ENCODE results near the gene NPAS3.

Gene NPAS3

DNA sequence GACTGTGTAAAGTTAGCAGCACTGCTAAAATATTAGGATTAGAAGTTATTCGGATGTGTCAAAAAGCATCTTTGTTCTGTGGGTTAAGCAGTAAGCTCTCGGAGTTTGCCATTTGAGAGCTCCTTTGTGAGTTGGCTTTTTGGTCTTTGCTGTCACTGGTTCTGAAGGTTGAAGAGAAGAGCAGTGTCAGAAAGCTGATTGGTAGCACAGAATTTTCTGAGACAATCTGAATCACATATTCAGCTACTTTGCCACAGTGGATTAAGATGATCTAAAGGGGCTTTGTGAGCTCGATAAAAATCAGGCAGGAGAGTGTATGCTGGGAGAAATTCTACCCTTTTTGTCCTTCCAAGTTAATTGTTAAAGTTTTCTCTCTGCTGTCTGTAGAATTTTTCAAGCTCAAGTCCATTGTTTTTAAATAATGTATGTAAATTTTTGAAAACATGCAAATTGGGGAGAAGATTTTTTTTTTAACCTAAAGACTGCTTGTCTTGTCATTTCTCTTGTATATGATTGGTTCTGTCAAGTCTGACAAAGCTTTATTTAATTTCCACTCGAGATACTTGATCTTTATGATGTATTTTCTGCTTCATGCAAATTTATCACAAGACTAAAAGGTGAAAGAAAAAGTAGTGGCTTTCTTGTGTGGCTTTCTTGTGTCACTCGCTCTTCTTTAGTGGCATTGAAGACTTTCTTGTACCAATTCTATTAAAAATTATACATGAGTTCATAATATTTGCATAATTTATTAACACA lies 704.9 kb downstream of the NPAS3 start:
- TF ChIP-seq, protein P1, sequence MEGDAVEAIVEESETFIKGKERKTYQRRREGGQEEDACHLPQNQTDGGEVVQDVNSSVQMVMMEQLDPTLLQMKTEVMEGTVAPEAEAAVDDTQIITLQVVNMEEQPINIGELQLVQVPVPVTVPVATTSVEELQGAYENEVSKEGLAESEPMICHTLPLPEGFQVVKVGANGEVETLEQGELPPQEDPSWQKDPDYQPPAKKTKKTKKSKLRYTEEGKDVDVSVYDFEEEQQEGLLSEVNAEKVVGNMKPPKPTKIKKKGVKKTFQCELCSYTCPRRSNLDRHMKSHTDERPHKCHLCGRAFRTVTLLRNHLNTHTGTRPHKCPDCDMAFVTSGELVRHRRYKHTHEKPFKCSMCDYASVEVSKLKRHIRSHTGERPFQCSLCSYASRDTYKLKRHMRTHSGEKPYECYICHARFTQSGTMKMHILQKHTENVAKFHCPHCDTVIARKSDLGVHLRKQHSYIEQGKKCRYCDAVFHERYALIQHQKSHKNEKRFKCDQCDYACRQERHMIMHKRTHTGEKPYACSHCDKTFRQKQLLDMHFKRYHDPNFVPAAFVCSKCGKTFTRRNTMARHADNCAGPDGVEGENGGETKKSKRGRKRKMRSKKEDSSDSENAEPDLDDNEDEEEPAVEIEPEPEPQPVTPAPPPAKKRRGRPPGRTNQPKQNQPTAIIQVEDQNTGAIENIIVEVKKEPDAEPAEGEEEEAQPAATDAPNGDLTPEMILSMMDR (conservative IDR thresholded peaks at IDR 0.05) = no peak
- no peak overlapping the region for H3K27ac ChIP-seq

DNA sequence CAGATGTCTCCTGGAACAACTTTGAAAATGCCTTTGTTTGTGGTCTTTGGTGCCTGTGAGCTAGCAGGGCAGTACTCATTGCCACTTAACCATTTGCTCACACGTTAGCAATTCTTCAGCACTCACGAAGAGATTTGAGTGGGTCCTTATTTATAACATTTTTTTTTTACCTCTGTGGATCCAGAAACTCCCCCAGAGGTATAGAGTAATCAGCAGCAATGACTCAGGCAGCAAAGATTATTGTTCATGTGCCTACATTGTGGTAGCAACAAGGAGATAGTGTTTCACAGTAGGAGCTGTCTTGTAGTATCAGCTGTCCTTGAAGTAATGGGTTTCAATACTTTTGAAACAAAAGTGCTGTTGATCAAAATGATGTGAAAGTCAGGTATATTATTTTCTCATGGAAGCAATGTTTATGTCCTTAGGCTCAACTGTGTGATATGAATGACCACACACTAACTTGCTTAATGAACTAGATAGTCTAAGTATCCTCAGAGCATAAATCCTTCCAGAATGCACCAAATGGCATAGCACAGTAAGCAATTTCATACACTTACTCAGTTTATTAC lies 708.1 kb downstream of the NPAS3 start:
- TF ChIP-seq, protein P1 (conservative IDR thresholded peaks at IDR 0.05) = no peak
- no peak overlapping the region for H3K27ac ChIP-seq

DNA sequence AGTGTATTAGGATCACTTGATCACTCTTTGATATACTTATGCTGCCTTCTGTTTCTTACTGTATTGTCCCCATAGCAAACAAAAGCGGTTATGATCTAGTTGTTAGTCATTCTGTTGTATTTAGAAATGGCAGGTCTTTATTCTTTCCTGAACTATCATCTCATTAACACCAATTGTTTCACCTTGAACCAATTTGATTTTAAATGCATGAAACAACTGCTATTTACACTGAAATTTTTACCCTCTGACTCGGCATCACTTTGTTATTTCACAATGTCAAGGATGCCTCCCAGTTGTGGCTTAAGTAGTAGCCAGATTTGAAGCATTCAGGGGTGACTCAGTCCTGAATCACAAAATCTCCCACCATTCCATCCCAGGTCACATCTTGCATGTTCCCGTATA lies 708.7 kb downstream of the NPAS3 start:
- no peak overlapping the region for H3K27ac ChIP-seq

DNA sequence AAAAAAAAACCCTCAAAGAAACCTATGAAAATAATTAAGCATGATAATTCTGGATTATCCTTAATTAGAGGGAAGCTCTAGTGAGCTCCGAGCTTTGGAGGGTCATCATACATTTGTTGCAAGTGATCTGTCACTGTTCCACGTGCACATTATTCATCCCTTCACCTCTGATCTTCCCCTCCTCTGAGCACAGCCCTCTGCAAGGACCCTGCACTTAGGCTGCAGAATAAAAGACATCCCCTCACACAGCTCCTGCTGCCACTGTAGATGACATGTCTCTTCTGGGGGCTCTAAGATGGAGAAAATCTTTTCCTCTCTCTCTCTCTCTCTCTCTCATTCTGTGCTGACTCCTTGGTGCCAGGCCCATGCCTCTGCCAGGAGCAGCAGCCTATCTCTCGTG lies 711.8 kb downstream of the NPAS3 start:
- TF ChIP-seq, protein P1 (conservative IDR thresholded peaks at IDR 0.05) = no peak
- H3K27ac ChIP-seq = no peak overlapping the region

More for the DNA sequence above, 708.7 kb downstream of the NPAS3 start:
- TF ChIP-seq, protein P1 (conservative IDR thresholded peaks at IDR 0.05) = no peak

DNA sequence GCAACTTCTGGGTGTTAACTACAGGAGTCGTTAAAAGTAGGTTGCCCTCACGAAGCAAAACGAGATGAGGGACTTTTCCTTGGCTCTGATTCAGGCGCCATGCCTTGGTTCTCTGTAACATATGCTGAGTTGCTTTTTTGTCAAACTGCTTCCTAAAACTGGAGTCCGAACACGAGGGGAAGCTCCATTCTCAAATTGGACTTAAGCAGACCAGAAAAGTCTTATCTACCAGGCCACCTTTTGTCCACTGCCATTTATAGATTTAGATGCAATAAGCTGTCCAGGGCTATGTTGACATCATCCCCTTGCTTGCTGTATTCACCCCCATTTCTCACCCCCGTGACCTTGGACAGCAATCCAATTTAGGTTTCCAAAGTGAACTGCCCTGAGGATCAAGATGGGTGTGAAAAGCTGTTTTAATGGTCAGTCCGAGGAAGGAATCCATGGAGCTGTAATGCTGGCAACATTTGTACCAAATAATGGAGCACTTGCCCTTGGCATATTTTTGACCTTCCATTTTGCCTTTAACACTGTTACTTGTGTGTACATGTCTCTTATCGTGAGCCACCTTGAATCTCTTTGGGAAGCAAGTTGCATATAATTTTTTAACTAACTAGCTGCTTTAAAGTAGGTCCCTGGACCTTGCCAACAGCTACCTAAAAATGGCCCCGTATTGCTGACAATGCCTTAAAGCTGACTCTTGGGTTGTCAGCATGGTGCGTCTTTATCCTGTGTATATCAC lies 714.1 kb downstream of the NPAS3 start:
- TF ChIP-seq, protein P1 (conservative IDR thresholded peaks at IDR 0.05) = no peak
- H3K27ac ChIP-seq = peak overlapping the region; percentile 38; the same call in 1 of the 2 replicates

DNA sequence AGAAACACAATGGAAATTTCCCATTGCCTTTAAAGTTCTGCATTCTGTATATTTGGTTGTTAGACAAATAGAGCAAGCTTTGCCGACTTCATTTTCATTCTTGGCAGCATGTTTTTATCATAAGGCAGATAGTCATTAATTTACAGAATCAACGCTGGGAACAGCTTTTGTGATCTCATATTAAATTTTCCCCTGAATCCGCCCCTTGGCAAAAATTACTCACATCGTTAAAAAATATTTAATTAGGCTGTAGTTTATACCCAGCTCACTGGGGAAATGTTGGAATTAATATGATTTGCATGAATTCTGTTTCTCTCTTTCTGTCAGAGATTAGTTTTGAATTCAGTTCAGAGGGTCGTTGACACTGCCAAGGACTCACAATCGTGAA lies 714.6 kb downstream of the NPAS3 start:
- TF ChIP-seq, protein P1 (conservative IDR thresholded peaks at IDR 0.05) = no peak
- peak overlapping the region; percentile 38; the same call in 1 of the 2 replicates for H3K27ac ChIP-seq

DNA sequence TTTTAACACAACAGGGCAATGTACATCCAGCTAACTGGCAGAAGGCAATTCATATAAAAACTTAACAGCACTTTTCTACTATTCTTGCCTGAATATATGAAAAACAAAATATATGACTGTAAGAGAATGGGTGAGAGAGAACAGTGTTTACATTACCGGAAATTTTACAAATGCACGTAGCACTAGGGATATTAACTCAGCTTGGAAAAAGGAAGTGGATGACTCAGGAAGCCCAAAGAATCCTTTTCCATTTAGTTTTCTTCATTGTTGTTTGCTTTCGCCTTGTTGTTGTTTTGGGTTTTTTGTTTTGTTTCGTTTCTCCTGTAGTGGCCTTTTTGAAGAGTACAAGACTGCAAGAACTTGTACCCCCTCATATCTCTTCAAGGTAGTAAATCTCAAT lies 716.7 kb downstream of the NPAS3 start:
- TF ChIP-seq, protein P1 (conservative IDR thresholded peaks at IDR 0.05) = no peak
- no peak overlapping the region for H3K27ac ChIP-seq

All from VCaP (cell line).